Neutrophil (primary cell): ENCODE data around the gene VPS18.

Experiments
- H3K27ac ChIP-seq: fragments of 200-600 bp; sonication (generic); 2 replicates; pipeline ENCODE4 v1.5.1; 2016; ENCODE audit warnings: mild to moderate bottlenecking, moderate library complexity
- H3K27me3 ChIP-seq: fragments of 200-600 bp; sonication (generic); 2 replicates; pipeline ENCODE4 v1.6.0; 2016; ENCODE audit warnings: mild to moderate bottlenecking
- H3K36me3 ChIP-seq: fragments of 200-600 bp; sonication (generic); 2 replicates; pipeline ENCODE4 v1.5.1; 2017
- H3K4me1 ChIP-seq, 2 experiments: fragments of 200-600 bp in 1 of 2; sonication (generic) in 1 of 2; 1 replicate in 1 of 2; 2 replicates in 1 of 2; pipeline versions ENCODE4 v1.5.1 to v1.6.1; 2013 to 2016; ENCODE audit warnings: low read depth in 1 of 2, low read length in 1 of 2, mild to moderate bottlenecking in 1 of 2, moderate library complexity in 1 of 2; ENCODE audit not compliant: control insufficient read depth in 1 of 2, insufficient read depth in 1 of 2
- H3K4me3 ChIP-seq, 2 experiments: fragments of 200-600 bp in 1 of 2; sonication (generic) in 1 of 2; 1 replicate in 1 of 2; 2 replicates in 1 of 2; pipeline ENCODE4 v1.5.1; 2013 to 2016; ENCODE audit warnings: low read depth in 1 of 2, low read length in 1 of 2, mild to moderate bottlenecking in 1 of 2, moderate library complexity in 1 of 2
- H3K9me3 ChIP-seq: fragments of 200-600 bp; sonication (generic); 2 replicates; pipeline ENCODE4 v1.5.1; 2016
- TF ChIP-seq, protein P1 (sequence below): fragments of 200-600 bp; sonication (generic); IDR thresholded peaks from 2 replicates; pipeline ENCODE4 v1.5.1; 2016; ENCODE audit warnings: antibody characterized with exemption

VPS18 gene

GRCh38 chr15:40934457-40934856 is 40.2 kb downstream of the VPS18 start:
- H3K9me3 ChIP-seq: no peaks in the 10 kb centered on the region
- H3K27ac ChIP-seq: no peak overlapping the region

GRCh38 chr15:40936234-40936708 is 42.0 kb downstream of the VPS18 start:
- Histone ChIP-seq H3K27ac (no peak overlapping the region), H3K9me3 (no peaks in the 10 kb centered on the region), H3K4me1 (peaks cover 9 to 10% of the 10 kb centered on the region in 2 experiments), H3K36me3 (no peaks in the 10 kb centered on the region), H3K4me3 (no peak overlapping the region), H3K27me3 (peaks cover 38% of the 10 kb centered on the region)
- TF ChIP-seq, protein P1, sequence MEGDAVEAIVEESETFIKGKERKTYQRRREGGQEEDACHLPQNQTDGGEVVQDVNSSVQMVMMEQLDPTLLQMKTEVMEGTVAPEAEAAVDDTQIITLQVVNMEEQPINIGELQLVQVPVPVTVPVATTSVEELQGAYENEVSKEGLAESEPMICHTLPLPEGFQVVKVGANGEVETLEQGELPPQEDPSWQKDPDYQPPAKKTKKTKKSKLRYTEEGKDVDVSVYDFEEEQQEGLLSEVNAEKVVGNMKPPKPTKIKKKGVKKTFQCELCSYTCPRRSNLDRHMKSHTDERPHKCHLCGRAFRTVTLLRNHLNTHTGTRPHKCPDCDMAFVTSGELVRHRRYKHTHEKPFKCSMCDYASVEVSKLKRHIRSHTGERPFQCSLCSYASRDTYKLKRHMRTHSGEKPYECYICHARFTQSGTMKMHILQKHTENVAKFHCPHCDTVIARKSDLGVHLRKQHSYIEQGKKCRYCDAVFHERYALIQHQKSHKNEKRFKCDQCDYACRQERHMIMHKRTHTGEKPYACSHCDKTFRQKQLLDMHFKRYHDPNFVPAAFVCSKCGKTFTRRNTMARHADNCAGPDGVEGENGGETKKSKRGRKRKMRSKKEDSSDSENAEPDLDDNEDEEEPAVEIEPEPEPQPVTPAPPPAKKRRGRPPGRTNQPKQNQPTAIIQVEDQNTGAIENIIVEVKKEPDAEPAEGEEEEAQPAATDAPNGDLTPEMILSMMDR: no peak

More at GRCh38 chr15:40934457-40934856, 40.2 kb downstream of the VPS18 start:
- H3K27me3 ChIP-seq: peaks cover 42% of the 10 kb centered on the region
- H3K36me3 ChIP-seq: no peaks in the 10 kb centered on the region
- H3K4me3 ChIP-seq: no peak overlapping the region
- TF ChIP-seq, protein P1: no peak
- peaks cover 14 to 15% of the 10 kb centered on the region in 2 experiments for H3K4me1 ChIP-seq

GRCh38 chr15:40936709-40937666 is 42.7 kb downstream of the VPS18 start:
- H3K9me3 ChIP-seq: no peaks in the 10 kb centered on the region
- TF ChIP-seq, protein P1: no peak
- no peaks in the 10 kb centered on the region for H3K36me3 ChIP-seq
- no peak overlapping the region for H3K27ac ChIP-seq
- peaks cover 13 to 15% of the 10 kb centered on the region in 2 experiments for H3K4me1 ChIP-seq
- H3K4me3 ChIP-seq: no peak overlapping the region
- H3K27me3 ChIP-seq: peaks cover 35% of the 10 kb centered on the region

- TF ChIP-seq, protein P1: no peak
- no peaks in the 10 kb centered on the region for H3K9me3 ChIP-seq
- H3K4me1 ChIP-seq: peaks cover 22 to 24% of the 10 kb centered on the region in 2 experiments
- no peak overlapping the region for H3K27ac ChIP-seq
- H3K27me3 ChIP-seq: peaks cover 34% of the 10 kb centered on the region
- H3K4me3 ChIP-seq: no peak overlapping the region
- no peaks in the 10 kb centered on the region for H3K36me3 ChIP-seq
Measured at GRCh38 chr15:40937762-40938535, 43.7 kb downstream of the VPS18 start.

- TF ChIP-seq, protein P1: no peak
- no peak overlapping the region for H3K27ac ChIP-seq
- H3K4me1 ChIP-seq: peaks cover 26 to 28% of the 10 kb centered on the region in 2 experiments
- no peak overlapping the region for H3K4me3 ChIP-seq
- H3K27me3 ChIP-seq: peaks cover 34% of the 10 kb centered on the region
- no peaks in the 10 kb centered on the region for H3K9me3 ChIP-seq
- H3K36me3 ChIP-seq: no peaks in the 10 kb centered on the region
Measured at GRCh38 chr15:40938536-40938870, 44.3 kb downstream of the VPS18 start.
